HepG2 (cell line): Measurements from ENCODE around the gene ARL3. TPM values are rescaled to one million over a fixed set of nuclear protein-coding genes. Genes with fewer than 3 reads are reported as not detected.

Experiments
- ATAD3A ChIP-seq: sonication (generic); formaldehyde crosslinking; IDR thresholded peaks from 2 replicates; pipeline ENCODE4 v1.4.0; 2020; ENCODE audit warnings: missing genetic modification reagents
- HDAC6 ChIP-seq: fragments of 200-600 bp; sonication (generic); IDR thresholded peaks from 2 replicates; pipeline ENCODE4 v1.7.0; 2017; ENCODE audit warnings: mild to moderate bottlenecking, antibody characterized with exemption, low read length, low read depth
- KAT7 ChIP-seq: IDR thresholded peaks from 2 replicates; pipeline ENCODE4 v1.6.1; 2018; ENCODE audit warnings: borderline replicate concordance, missing compliant biosample characterization
- NCOA2 ChIP-seq: sonication (generic); formaldehyde crosslinking; IDR thresholded peaks from 2 replicates; pipeline ENCODE4 v1.8.0; 2022; ENCODE audit warnings: inconsistent platforms
- NFYB ChIP-seq: sonication (generic); formaldehyde crosslinking; IDR thresholded peaks from 2 replicates; pipeline ENCODE4 v1.4.0; 2020; ENCODE audit warnings: missing genetic modification reagents
- PHB2 ChIP-seq: fragments of 450-650 bp; IDR thresholded peaks from 2 replicates; pipeline ENCODE4 v1.6.1; 2018; ENCODE audit not compliant: partially characterized antibody
- SCMH1 ChIP-seq: sonication (generic); formaldehyde crosslinking; IDR thresholded peaks from 2 replicates; pipeline ENCODE4 v1.9.0; 2021; ENCODE audit warnings: missing genetic modification reagents, mild to moderate bottlenecking, borderline replicate concordance
- ZNF333 ChIP-seq: sonication (generic); formaldehyde crosslinking; IDR thresholded peaks from 2 replicates; pipeline ENCODE4 v1.4.0; 2020; ENCODE audit warnings: mild to moderate bottlenecking, missing genetic modification reagents, borderline replicate concordance
- ZNF766 ChIP-seq: sonication (generic); formaldehyde crosslinking; IDR thresholded peaks from 2 replicates; pipeline ENCODE4 v1.5.0; 2020; ENCODE audit warnings: missing genetic modification reagents, borderline replicate concordance
- ZSCAN21 ChIP-seq: sonication (generic); formaldehyde crosslinking; IDR thresholded peaks from 2 replicates; pipeline ENCODE4 v1.8.0; 2022; ENCODE audit warnings: mild to moderate bottlenecking, missing genetic modification reagents, moderate library complexity, borderline replicate concordance
- ZZZ3 ChIP-seq: sonication (generic); formaldehyde crosslinking; IDR thresholded peaks from 2 replicates; pipeline ENCODE4 v1.4.0; 2020; ENCODE audit warnings: missing genetic modification reagents, mild to moderate bottlenecking, borderline replicate concordance
- polyA plus RNA-seq, 8 experiments: library from polyadenylated mRNA; depleted of rRNA in 3 of 8; stranded (reverse) in 7 of 8; unstranded in 1 of 8; fragments of >200 nt; fragmentation: Illumina TruSeq in 4 of 8; extraction: Trizol in 4 of 8; gene quantifications; 2 replicates each; pipeline versions ENCODE4 v1.2.1 to v1.2.3, GENCODE V29; 2011 to 2016; ENCODE audit warnings: low read depth in 4 of 8, missing spikeins in 1 of 8, mixed read lengths in 1 of 8; ENCODE audit not compliant: insufficient read depth in 1 of 8
- total RNA-seq, 5 experiments: library from RNA; depleted of rRNA; stranded (reverse); fragments of >200 nt; fragmentation: Illumina TruSeq; extraction: Trizol; gene quantifications; 2 replicates each; pipeline ENCODE4 v1.2.3, GENCODE V29; 2016; ENCODE audit warnings: low read depth in 1 of 5
- TF ChIP-seq, protein P1 (sequence below): sonication (generic); formaldehyde crosslinking; IDR thresholded peaks from 2 replicates; pipeline ENCODE4 v1.5.1; 2020; ENCODE audit warnings: missing genetic modification reagents, mild to moderate bottlenecking, borderline replicate concordance
- TF ChIP-seq, protein P2 (sequence below): sonication (generic); formaldehyde crosslinking; IDR thresholded peaks from 2 replicates; pipeline ENCODE4 v1.4.0; 2020; ENCODE audit warnings: missing genetic modification reagents
- TF ChIP-seq, protein P3 (sequence below), 2 experiments: IDR thresholded peaks; 2 replicates each; pipeline ENCODE4 v1.6.1; 2011 to 2012; ENCODE audit warnings: low read length in 2 of 2, borderline replicate concordance in 1 of 2, low read depth in 1 of 2, mild to moderate bottlenecking in 1 of 2, moderate library complexity in 1 of 2
- TF ChIP-seq, protein P4 (sequence below): sonication (generic); formaldehyde crosslinking; IDR thresholded peaks from 2 replicates; pipeline ENCODE4 v1.4.0; 2020; ENCODE audit warnings: missing genetic modification reagents, borderline replicate concordance
- TF ChIP-seq, protein P5 (sequence below): sonication (generic); formaldehyde crosslinking; IDR thresholded peaks from 2 replicates; pipeline ENCODE4 v1.8.0; 2022; ENCODE audit warnings: missing genetic modification reagents, mild to moderate bottlenecking, borderline replicate concordance

The ARL3 gene
- total and polyA plus RNA-seq, 2 of the 13 experiments (the other 11 are each of a cell fraction or from before 2014, with no cell fraction given), result 5.2 to 6.6 TPM

DNA sequence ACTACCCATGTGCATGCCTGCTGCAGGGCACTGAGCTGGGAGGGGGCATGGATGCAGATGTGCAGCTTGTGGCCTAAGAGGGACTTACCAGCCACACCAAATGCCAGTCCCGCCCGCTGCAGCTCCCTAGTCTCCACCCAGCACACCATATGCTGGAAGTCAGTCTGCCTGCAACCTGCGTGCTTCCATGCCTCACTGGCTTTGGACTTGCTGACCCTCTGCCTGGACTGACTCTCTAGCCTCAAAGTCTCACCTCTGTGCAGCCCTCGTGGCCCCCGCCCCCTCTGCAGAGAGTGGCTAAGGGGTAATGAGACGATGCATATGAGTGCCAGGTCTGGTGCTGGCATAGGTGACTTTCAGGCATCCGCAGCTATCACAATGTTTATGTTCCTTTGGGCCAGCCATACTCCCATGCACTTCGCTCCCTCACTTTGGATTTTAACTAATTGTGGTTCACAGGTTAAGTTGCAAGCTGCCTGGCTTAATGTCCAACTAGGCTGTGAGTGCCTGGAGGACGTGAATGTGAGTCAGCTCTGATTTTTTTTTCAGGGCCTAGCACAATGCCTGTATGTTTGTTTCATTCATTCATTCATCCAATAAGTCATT lies 48.2 kb downstream of the ARL3 start (continued):
- TF ChIP-seq, protein P1, sequence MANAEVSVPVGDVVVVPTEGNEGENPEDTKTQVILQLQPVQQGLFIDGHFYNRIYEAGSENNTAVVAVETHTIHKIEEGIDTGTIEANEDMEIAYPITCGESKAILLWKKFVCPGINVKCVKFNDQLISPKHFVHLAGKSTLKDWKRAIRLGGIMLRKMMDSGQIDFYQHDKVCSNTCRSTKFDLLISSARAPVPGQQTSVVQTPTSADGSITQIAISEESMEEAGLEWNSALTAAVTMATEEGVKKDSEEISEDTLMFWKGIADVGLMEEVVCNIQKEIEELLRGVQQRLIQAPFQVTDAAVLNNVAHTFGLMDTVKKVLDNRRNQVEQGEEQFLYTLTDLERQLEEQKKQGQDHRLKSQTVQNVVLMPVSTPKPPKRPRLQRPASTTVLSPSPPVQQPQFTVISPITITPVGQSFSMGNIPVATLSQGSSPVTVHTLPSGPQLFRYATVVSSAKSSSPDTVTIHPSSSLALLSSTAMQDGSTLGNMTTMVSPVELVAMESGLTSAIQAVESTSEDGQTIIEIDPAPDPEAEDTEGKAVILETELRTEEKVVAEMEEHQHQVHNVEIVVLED (CRISPR knock-in tag), result no peak
- TF ChIP-seq PHB2 (no peak), ZZZ3 (CRISPR knock-in tag) (no peak), NFYB (no peak), SCMH1 (CRISPR knock-in tag) (no peak), NCOA2 (CRISPR knock-in tag) (no peak), HDAC6 (no peak), ZNF333 (CRISPR knock-in tag) (no peak), KAT7 (no peak), ATAD3A (CRISPR knock-in tag) (no peak), ZSCAN21 (CRISPR knock-in tag) (0 out of 2 replicates have a peak, but pooled peaks have one; percentile 19), ZNF766 (CRISPR knock-in tag) (no peak)
- TF ChIP-seq, protein P2, sequence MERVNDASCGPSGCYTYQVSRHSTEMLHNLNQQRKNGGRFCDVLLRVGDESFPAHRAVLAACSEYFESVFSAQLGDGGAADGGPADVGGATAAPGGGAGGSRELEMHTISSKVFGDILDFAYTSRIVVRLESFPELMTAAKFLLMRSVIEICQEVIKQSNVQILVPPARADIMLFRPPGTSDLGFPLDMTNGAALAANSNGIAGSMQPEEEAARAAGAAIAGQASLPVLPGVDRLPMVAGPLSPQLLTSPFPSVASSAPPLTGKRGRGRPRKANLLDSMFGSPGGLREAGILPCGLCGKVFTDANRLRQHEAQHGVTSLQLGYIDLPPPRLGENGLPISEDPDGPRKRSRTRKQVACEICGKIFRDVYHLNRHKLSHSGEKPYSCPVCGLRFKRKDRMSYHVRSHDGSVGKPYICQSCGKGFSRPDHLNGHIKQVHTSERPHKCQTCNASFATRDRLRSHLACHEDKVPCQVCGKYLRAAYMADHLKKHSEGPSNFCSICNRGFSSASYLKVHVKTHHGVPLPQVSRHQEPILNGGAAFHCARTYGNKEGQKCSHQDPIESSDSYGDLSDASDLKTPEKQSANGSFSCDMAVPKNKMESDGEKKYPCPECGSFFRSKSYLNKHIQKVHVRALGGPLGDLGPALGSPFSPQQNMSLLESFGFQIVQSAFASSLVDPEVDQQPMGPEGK (CRISPR knock-in tag), result peak; percentile 64
- TF ChIP-seq, protein P3, sequence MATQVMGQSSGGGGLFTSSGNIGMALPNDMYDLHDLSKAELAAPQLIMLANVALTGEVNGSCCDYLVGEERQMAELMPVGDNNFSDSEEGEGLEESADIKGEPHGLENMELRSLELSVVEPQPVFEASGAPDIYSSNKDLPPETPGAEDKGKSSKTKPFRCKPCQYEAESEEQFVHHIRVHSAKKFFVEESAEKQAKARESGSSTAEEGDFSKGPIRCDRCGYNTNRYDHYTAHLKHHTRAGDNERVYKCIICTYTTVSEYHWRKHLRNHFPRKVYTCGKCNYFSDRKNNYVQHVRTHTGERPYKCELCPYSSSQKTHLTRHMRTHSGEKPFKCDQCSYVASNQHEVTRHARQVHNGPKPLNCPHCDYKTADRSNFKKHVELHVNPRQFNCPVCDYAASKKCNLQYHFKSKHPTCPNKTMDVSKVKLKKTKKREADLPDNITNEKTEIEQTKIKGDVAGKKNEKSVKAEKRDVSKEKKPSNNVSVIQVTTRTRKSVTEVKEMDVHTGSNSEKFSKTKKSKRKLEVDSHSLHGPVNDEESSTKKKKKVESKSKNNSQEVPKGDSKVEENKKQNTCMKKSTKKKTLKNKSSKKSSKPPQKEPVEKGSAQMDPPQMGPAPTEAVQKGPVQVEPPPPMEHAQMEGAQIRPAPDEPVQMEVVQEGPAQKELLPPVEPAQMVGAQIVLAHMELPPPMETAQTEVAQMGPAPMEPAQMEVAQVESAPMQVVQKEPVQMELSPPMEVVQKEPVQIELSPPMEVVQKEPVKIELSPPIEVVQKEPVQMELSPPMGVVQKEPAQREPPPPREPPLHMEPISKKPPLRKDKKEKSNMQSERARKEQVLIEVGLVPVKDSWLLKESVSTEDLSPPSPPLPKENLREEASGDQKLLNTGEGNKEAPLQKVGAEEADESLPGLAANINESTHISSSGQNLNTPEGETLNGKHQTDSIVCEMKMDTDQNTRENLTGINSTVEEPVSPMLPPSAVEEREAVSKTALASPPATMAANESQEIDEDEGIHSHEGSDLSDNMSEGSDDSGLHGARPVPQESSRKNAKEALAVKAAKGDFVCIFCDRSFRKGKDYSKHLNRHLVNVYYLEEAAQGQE (IDR thresholded peaks at IDR 0.05; ENCODE audit: borderline replicate concordance in 1 of 2, low read depth in 1 of 2, low read length in 2 of 2), result no peak
- TF ChIP-seq, protein P4, sequence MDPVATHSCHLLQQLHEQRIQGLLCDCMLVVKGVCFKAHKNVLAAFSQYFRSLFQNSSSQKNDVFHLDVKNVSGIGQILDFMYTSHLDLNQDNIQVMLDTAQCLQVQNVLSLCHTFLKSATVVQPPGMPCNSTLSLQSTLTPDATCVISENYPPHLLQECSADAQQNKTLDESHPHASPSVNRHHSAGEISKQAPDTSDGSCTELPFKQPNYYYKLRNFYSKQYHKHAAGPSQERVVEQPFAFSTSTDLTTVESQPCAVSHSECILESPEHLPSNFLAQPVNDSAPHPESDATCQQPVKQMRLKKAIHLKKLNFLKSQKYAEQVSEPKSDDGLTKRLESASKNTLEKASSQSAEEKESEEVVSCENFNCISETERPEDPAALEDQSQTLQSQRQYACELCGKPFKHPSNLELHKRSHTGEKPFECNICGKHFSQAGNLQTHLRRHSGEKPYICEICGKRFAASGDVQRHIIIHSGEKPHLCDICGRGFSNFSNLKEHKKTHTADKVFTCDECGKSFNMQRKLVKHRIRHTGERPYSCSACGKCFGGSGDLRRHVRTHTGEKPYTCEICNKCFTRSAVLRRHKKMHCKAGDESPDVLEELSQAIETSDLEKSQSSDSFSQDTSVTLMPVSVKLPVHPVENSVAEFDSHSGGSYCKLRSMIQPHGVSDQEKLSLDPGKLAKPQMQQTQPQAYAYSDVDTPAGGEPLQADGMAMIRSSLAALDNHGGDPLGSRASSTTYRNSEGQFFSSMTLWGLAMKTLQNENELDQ (CRISPR knock-in tag), result no peak
- TF ChIP-seq, protein P5, sequence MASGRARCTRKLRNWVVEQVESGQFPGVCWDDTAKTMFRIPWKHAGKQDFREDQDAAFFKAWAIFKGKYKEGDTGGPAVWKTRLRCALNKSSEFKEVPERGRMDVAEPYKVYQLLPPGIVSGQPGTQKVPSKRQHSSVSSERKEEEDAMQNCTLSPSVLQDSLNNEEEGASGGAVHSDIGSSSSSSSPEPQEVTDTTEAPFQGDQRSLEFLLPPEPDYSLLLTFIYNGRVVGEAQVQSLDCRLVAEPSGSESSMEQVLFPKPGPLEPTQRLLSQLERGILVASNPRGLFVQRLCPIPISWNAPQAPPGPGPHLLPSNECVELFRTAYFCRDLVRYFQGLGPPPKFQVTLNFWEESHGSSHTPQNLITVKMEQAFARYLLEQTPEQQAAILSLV (CRISPR knock-in tag), result no peak
